ENCODE results near the gene SUN2. TPM values are rescaled to one million over a fixed set of nuclear protein-coding genes. Genes with fewer than 3 reads are reported as not detected.

Gene SUN2
- total RNA-seq = 80.0 and 91.4 TPM in 2 replicates

DNA sequence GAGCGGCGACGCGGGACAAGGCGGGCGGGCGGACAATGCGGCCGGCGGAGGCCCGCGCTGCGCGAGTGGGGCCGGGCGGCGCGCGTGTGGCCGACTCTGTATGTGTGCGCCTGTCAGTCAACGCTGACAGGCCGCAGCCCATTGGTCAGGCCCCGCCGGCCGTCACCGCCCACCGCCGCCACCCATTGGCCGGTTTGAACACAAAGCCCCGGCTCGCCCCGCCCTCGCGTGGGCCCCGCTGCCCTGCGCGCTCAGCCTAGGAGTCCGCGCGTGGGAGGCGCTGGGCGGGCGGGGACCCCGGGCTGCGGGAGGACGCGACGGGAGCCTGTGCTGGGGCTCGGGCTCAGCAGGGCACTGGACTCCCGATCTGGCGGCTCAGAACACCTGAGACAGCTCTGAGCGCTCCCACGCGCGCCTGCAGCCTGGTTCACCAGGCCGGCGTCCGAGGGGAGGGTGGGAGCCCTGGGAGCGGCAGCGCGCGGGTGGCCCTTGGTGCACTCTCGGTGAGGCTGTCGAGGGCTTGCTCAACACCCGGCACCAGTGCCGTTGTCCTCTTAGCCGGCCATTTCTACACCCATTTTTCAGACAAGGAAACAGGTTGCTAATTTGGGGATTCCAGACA is at the start of gene SUN2:
Gene SUN2 (minus strand): TSS at position 88 of the 622 bp plus-strand sequence. CDS start 3,370 bp downstream, outside the sequence.

DNA sequence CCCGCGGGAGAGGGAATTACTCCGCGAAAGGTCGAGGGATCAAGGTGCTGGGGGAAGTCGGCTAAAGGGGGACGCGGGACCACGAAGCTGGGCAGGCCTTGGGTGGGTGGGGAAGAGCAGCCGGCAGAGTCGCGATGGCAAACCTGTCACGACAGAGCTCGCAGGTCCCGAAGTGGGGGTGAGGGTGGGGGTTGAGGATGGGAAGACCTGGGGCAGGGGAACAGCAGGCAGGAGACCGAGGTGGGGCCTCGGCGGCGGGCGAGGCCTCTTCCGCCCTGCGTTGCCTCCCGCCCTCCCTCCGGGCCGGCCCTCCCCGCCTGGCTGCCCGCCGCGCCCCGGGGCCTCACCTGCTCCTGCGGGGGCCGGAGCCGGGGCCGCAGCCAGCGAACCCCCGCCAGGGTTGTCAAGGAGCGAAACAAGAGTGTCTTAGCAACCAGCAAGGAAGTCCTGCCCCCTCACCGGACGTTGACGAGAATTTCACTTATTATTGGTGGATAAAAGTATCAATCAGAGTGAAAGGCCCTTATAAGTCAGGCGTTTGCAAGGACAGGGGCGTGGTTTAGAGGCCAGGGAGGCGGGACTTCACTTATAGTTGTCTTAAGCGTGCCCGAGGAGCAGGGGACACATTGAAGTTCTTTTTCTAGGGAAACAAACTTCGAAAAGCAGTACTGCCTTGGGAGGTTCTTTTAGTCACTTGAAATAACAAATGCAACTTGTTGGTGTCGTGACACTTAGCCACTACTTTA is 38.1 kb upstream of the SUN2 start, which contains the start of gene DNAL4:
Gene DNAL4 (minus strand): TSS at position 423 of the 746 bp plus-strand sequence. CDS start 11,412 bp downstream, outside the sequence.

DNA sequence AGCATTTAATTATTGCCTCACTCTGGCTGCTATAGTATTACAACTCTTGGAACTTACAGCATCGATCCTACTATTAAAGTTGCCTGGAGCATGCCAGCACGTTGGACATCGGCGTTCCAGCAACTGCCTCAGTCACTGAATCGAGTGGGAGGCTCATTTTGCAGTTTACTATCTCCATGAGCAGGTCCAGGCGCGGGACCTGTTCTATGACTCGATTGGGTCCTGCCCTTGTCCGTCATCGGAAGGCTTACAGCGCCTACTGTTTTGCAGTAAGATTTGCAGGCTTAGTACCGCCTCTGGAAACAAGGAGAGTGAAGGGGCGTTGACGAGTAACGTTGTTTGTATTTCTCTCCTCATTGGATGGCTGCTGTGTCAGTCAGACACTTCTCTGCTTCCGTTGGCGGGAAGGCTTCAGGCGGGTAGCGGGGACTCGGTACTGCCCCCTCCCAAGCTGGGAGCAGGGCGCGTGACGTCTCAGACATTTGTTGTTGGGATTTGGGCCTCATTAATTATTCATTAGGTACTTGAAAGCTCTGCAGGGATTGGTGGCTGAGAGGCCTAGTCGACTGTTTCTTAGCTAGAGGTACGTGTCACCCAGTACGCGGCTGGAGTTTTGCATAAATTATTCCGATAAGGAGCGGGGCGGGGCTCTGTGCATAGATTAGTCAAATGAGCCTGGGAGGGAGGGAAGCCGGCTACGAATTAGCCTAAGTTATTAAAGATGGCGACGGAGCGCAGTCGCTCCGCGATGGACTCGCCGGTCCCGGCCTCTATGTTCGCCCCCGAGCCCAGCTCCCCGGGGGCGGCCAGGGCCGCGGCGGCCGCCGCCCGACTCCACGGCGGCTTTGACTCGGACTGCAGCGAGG is 50.3 kb downstream of the SUN2 start, which contains the start of gene GTPBP1:
Gene GTPBP1 (plus strand): TSS at position 710 of the 866 bp plus-strand sequence. CDS start 12 bp downstream, at position 722.

GRCh38 chr22:38700789-38701628 is 54.8 kb downstream of the SUN2 start, which contains the start of gene JOSD1:
JOSD1 (minus strand) TSS chr22:38700943; CDS start chr22:38699987, 956 bp downstream.

Other genes starting within 250 kb of the SUN2 start
- 416 and 435 TPM in 2 replicates for gene DDX17, start 249.7 kb downstream of the SUN2 start, total RNA-seq
- 1.3 and 2.2 TPM in 2 replicates for gene DMC1, start 185.8 kb downstream of the SUN2 start, total RNA-seq
- 0.21 and 0.48 TPM in 2 replicates for gene FAM227A, start 99.6 kb downstream of the SUN2 start, total RNA-seq
- 7.2 and 13.5 TPM in 2 replicates for gene CBY1, start 99.4 kb downstream of the SUN2 start, total RNA-seq
- 64.8 and 71.4 TPM in 2 replicates for gene TOMM22, start 74.0 kb downstream of the SUN2 start, total RNA-seq
- 101 and 133 TPM in 2 replicates for gene JOSD1, start 55.1 kb downstream of the SUN2 start, total RNA-seq
- 22.2 and 27.7 TPM in 2 replicates for gene GTPBP1, start 50.1 kb downstream of the SUN2 start, total RNA-seq
- 17.8 and 39.6 TPM in 2 replicates for gene DNAL4, start 38.1 kb upstream of the SUN2 start, total RNA-seq
- gene NPTXR, start 88.0 kb upstream of the SUN2 start, total RNA-seq = 0.48 TPM in 1 of 2 replicates, not detected in the other
- 12.0 and 14.1 TPM in 2 replicates for gene CBX6, start 116.2 kb upstream of the SUN2 start, total RNA-seq
- gene APOBEC3A, start 201.6 kb upstream of the SUN2 start, total RNA-seq = 0.21 and 0.72 TPM in 2 replicates
- gene APOBEC3B, start 226.3 kb upstream of the SUN2 start, total RNA-seq = 0.72 TPM in 1 of 2 replicates, not detected in the other